Activated naive CD8-positive, alpha-beta T cell treated with anti-CD3 and anti-CD28 coated beads, Interleukin-2, amount 50 U/mL, for 24 hours (primary cell): Measurements from ENCODE around the gene TAOK2.

Experiments
- ATAC-seq: fragments of 150-1000 bp; cut with Tn5 transposase; one replicate; pipeline ENCODE4 v1.10.0; 2021
- DNase-seq: peaks from one replicate; pipeline ENCODE4 v3.0.0; 2021
- H3K27ac Mint-ChIP-seq: one replicate; pipeline ENCODE4 v1.8.0; 2021; ENCODE audit warnings: mild to moderate bottlenecking, mixed read lengths
- H3K27me3 Mint-ChIP-seq: one replicate; pipeline ENCODE4 v1.8.0; 2021; ENCODE audit warnings: mixed read lengths
- H3K36me3 Mint-ChIP-seq: one replicate; pipeline ENCODE4 v1.8.0; 2021; ENCODE audit warnings: low read depth, mixed read lengths
- H3K4me1 Mint-ChIP-seq: one replicate; pipeline ENCODE4 v1.8.0; 2021; ENCODE audit warnings: mixed read lengths
- H3K4me3 Mint-ChIP-seq: one replicate; pipeline ENCODE4 v1.8.0; 2021; ENCODE audit warnings: mild to moderate bottlenecking, moderate library complexity, mixed read lengths
- H3K9me3 Mint-ChIP-seq: one replicate; pipeline ENCODE4 v1.8.0; 2021; ENCODE audit warnings: mixed read lengths

The TAOK2 gene

DNA sequence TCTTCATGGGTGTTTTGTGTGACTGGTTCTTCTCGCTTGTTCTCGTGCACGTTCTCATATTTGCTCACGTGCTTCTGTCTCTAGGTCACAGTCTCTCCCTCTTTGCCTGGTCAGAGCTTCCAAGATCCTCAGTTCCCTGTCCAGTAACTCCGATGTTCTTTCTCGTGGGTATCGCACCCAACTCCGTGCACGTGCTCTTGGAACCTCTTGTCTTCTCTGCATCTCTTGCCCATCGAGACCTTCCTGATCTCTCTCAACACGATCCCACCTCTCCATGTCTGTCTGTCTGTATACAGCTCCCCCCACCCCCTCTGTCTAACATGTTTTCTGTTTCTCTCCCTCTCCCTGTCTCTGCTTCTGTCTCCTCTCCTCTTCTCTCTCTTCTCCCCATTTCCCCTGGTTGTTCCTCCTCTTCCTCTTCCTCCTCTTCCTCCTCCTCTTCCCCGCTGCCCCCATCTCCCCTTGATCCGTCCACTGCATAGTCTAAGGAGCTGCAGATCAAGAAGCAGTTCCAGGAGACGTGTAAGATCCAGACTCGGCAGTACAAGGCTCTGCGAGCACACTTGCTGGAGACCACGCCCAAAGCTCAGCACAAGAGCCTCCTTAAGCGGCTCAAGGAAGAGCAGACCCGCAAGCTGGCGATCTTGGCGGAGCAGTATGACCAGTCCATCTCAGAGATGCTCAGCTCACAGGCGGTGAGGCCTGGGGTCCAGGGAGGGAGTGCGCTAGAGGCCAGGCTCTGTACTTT lies 15.6 kb downstream of the TAOK2 start:
- no peak overlapping the region for H3K4me3 Mint-ChIP-seq
- H3K4me1 Mint-ChIP-seq, result peaks cover 5% of the 10 kb centered on the region
- DNase-seq (no peak), ATAC-seq (no peak)
- H3K27ac Mint-ChIP-seq, result no peak overlapping the region
- peaks cover 22% of the 10 kb centered on the region for H3K36me3 Mint-ChIP-seq
- H3K27me3 Mint-ChIP-seq, result no peaks in the 10 kb centered on the region
- H3K9me3 Mint-ChIP-seq, result no peaks in the 10 kb centered on the region

DNA sequence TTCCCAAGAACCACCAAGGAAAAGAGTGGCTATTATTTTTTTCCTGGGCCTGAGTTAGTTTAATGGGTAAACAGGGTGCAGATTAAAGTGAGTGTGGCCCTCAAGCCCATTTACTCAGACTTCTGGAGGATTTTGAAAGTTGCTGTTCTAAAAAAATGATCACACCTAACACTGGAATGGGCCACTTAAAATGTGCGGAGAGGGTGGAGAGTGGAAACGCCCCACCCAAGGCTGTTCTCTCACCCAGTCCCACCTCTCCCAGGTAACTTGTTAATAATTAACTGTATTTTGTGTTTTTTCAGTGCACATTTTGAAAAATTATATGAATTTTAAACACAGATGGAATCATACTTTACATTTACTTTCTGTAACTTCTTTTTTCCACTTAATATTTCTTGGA lies 16.4 kb downstream of the TAOK2 start:
- ATAC-seq (no peak), DNase-seq (no peak)
- H3K36me3 Mint-ChIP-seq, result peaks cover 22% of the 10 kb centered on the region
- peaks cover 12% of the 10 kb centered on the region for H3K4me1 Mint-ChIP-seq
- no peaks in the 10 kb centered on the region for H3K9me3 Mint-ChIP-seq
- H3K27ac Mint-ChIP-seq, result no peak overlapping the region
- no peak overlapping the region for H3K4me3 Mint-ChIP-seq
- no peaks in the 10 kb centered on the region for H3K27me3 Mint-ChIP-seq

DNA sequence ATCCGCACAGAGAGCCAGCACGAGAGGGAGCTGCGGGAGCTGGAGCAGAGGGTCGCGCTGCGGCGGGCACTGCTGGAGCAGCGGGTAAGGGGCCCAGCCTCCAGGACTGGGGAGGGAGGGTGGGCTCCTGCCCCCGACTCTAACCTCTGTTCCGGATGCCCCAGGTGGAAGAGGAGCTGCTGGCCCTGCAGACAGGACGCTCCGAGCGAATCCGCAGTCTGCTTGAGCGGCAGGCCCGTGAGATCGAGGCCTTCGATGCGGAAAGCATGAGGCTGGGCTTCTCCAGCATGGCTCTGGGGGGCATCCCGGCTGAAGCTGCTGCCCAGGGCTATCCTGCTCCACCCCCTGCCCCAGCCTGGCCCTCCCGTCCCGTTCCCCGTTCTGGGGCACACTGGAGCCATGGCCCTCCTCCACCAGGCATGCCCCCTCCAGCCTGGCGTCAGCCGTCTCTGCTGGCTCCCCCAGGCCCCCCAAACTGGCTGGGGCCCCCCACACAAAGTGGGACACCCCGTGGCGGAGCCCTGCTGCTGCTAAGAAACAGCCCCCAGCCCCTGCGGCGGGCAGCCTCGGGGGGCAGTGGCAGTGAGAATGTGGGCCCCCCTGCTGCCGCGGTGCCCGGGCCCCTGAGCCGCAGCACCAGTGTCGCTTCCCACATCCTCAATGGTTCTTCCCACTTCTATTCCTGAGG lies 17.4 kb downstream of the TAOK2 start:
- H3K27me3 Mint-ChIP-seq, result no peaks in the 10 kb centered on the region
- DNase-seq, result no peak
- no peak overlapping the region for H3K27ac Mint-ChIP-seq
- ATAC-seq, result no peak
- H3K9me3 Mint-ChIP-seq, result no peaks in the 10 kb centered on the region
- no peak overlapping the region for H3K4me3 Mint-ChIP-seq
- peaks cover 21% of the 10 kb centered on the region for H3K4me1 Mint-ChIP-seq
- peaks cover 22% of the 10 kb centered on the region for H3K36me3 Mint-ChIP-seq

DNA sequence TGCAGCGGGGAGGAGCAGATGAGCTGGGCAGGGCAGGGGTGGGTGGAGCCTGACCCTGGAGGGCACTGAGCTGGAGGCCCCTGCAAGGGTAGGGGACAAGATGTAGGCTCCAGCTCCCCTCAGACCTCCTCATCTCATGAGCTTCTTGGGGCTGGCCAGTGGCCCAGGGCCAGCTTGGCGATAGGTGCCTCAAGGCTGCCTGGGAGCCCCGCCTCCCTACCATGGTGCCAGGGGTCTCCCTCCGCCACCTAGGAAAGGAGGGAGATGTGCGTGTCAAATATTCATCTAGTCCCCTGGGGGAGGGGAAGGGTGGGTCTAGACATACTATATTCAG lies 17.9 kb downstream of the TAOK2 start:
- DNase-seq, result no peak
- H3K4me3 Mint-ChIP-seq, result no peak overlapping the region
- no peak overlapping the region for H3K27ac Mint-ChIP-seq
- peaks cover 21% of the 10 kb centered on the region for H3K4me1 Mint-ChIP-seq
- H3K36me3 Mint-ChIP-seq, result peaks cover 26% of the 10 kb centered on the region
- H3K27me3 Mint-ChIP-seq, result no peaks in the 10 kb centered on the region
- ATAC-seq, result no peak
- H3K9me3 Mint-ChIP-seq, result no peaks in the 10 kb centered on the region

DNA sequence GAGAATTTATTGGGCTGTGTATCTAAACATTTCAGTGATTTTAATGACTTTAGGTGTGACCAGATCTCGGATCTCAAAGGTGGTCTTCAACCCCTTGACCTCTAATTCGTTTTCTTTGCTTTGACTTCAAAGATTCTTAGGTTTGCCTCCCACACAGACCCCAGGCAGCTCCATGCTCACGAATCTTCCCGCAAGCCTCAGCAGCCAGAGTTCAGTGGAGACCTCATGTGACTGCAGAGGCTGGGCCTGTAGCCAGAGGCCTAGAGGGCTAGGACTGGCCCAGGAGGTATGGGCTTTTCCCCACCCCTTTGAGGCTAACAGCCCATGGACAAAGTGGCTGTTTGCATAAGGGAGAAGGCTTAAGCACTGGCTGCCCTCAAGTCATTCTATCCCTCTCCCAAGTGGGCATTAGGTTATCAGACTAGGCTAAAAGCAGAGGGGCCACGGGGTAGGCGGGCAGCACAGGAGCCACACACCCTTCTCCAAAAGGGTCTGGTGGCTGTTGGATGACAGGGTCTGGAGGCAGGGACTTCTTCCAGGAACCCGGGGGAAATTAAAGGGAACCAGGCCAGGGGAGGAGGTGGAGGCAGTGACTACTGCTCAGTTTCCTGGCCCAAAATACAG lies 18.8 kb downstream of the TAOK2 start:
- H3K36me3 Mint-ChIP-seq, result peaks cover 30% of the 10 kb centered on the region
- H3K27me3 Mint-ChIP-seq, result no peaks in the 10 kb centered on the region
- no peak overlapping the region for H3K27ac Mint-ChIP-seq
- H3K4me1 Mint-ChIP-seq, result peaks cover 26% of the 10 kb centered on the region
- no peak for DNase-seq
- no peak overlapping the region for H3K4me3 Mint-ChIP-seq
- no peaks in the 10 kb centered on the region for H3K9me3 Mint-ChIP-seq
- no peak for ATAC-seq

DNA sequence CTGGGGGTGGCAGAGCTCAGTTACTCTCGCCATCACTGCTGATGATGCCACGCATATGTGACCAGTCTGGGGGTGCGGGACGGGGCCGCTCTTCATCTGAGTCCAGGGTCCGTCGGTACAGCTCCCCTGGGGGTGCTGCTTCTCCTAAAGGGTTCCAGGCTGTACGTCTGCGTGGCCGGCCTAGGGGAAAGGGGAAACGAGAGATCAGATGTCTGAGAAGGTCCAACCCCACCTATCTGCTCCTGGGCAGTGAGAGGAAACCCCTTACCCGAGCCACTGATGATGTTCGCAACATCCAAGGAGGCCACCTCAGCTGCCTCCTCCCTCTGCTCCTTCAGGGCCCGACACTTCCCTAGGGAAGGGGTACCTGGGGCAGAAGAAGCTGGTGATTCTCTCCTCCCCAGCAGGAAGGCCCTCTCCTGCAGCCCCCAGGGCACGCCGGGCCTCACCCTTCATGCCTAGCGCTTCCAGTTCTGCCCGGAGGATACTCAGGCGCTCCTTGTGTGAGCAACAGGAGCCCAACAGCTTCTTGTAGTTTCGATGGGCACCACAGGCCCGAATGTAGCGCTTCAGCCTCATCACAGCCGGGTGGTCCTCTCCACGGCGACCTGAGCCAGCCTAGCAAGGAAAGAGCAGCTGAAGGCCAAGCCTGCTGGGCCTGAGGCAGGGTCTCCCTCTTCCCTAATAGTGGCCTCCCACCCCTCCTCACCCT lies 19.7 kb downstream of the TAOK2 start:
- H3K9me3 Mint-ChIP-seq, result no peaks in the 10 kb centered on the region
- peaks cover 35% of the 10 kb centered on the region for H3K36me3 Mint-ChIP-seq
- peak overlapping the region; percentile 97 for H3K4me3 Mint-ChIP-seq
- no peak overlapping the region for H3K27ac Mint-ChIP-seq
- DNase-seq (no peak), ATAC-seq (no peak)
- peaks cover 31% of the 10 kb centered on the region for H3K4me1 Mint-ChIP-seq
- H3K27me3 Mint-ChIP-seq, result no peaks in the 10 kb centered on the region

DNA sequence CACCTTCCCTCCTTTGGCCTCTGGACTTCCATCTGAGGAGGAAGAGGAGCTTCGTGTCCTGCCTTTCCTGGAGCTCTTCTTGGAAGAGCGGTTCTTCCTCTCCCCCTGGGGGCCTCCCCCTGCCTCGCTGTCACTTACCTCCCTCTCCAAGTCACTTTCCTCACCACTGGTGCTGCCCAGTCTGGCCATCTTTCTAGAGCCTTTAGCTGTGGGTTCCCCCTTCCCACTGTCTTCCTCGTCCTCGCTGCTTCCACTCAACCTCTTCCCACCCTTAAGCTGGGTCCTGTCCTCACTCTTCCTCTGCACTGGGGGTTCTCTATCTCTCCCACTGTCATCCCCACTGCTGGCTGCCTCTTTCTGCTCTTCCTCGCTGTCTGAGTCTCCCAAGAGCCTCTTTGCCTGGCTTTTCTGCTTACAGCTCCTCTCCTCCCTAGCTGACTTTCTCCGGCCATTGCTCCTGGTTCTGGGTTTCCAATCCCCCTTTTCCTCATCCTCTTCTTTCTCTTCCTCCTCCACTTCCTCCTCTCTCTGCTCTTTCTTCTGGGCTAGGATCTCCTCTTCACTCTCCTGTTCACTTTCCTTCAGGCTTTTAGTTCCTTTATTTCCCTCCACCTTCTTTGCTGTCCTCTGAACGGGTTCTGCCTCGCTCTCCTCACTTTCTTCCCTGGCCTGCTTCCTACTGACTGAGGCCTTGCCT lies 20.4 kb downstream of the TAOK2 start:
- DNase-seq, result no peak
- peaks cover 35% of the 10 kb centered on the region for H3K36me3 Mint-ChIP-seq
- H3K27me3 Mint-ChIP-seq, result no peaks in the 10 kb centered on the region
- H3K27ac Mint-ChIP-seq, result peak overlapping the region; percentile 99
- H3K4me1 Mint-ChIP-seq, result peaks cover 33% of the 10 kb centered on the region
- no peak for ATAC-seq
- H3K9me3 Mint-ChIP-seq, result no peaks in the 10 kb centered on the region
- H3K4me3 Mint-ChIP-seq, result peak overlapping the region; percentile 97

DNA sequence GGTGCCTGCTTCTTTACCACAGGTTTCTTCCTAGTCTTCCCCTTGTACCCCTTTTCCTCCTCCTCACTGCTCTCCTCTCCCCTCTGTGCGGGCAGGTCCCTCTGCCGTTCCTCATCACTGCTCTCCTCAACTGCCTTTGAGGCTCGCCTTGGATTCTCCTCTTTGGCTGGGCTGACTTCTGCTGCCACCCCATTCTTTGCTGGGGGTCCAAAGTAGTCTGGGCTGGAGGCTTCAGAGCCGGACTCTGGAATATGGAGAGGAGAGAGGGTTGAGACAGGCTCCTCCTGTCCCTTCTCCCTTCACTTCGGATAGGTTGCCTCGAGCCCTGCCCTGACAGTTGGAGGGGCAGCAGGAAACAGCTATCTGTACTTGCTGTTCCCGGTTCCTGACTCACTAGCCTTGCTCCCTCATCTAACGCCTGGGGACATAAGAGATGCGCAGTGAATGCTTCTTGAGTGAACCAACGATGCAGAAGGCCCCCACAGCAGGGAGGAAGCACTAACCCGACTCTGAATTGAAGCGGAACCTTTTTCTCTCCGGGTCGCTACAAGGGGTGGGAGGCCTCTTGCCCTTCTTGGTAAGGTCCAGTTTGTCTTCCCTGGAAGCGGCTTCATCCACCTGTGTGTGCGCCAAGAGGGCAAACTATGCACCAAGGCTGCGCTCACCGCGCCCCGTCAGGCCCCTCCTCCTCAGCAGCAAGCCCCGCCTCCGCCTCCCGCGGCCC lies 21.1 kb downstream of the TAOK2 start:
- peak overlapping the region; percentile 99 for H3K27ac Mint-ChIP-seq
- peaks cover 33% of the 10 kb centered on the region for H3K4me1 Mint-ChIP-seq
- DNase-seq (peak; percentile 79), ATAC-seq (peak; percentile 41)
- H3K4me3 Mint-ChIP-seq, result peak overlapping the region; percentile 97
- peaks cover 30% of the 10 kb centered on the region for H3K36me3 Mint-ChIP-seq
- H3K27me3 Mint-ChIP-seq, result no peaks in the 10 kb centered on the region
- no peaks in the 10 kb centered on the region for H3K9me3 Mint-ChIP-seq

DNA sequence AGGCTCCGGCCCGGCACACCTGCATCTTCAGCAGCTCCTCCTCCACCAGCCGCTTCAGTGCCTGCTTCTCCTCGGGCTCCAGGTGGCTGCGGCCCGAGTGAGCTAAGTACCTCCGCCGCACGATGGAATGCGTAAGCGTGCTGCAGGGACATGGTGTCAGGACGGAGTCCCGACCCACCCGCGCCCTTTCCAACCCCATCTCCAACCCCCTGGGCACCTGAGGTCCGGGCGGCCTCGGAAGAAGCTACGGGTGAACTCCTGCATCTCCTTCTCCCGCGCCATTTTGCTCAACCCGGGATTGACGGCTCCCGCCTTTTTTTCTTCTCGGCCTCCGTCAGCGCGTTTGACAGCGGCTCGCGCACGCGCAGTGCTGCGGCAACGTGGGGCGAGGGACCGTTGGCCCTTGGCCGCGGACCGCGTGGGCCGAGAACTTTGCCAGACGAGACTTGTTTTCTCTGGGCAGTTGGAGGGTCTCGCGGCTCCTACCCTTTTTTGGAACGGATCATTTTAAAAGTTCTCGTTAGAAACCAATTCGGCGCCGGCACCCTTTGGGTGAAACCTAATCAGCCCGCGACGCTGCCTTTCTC lies 21.7 kb downstream of the TAOK2 start, which contains the start of gene HIRIP3:
Gene HIRIP3 (minus strand): TSS at position 294 of the 587 bp plus-strand sequence. CDS start 12 bp downstream, at position 282.
- DNase-seq, result peak; percentile 92
- no peaks in the 10 kb centered on the region for H3K9me3 Mint-ChIP-seq
- peaks cover 28% of the 10 kb centered on the region for H3K36me3 Mint-ChIP-seq
- peak within 1 kb of the TSS; percentile 97 for H3K4me3 Mint-ChIP-seq
- H3K4me1 Mint-ChIP-seq, result peaks cover 33% of the 10 kb centered on the region
- peak; percentile 44 for ATAC-seq
- H3K27me3 Mint-ChIP-seq, result no peaks in the 10 kb centered on the region
- peak within 1 kb of the TSS; percentile 99 for H3K27ac Mint-ChIP-seq

DNA sequence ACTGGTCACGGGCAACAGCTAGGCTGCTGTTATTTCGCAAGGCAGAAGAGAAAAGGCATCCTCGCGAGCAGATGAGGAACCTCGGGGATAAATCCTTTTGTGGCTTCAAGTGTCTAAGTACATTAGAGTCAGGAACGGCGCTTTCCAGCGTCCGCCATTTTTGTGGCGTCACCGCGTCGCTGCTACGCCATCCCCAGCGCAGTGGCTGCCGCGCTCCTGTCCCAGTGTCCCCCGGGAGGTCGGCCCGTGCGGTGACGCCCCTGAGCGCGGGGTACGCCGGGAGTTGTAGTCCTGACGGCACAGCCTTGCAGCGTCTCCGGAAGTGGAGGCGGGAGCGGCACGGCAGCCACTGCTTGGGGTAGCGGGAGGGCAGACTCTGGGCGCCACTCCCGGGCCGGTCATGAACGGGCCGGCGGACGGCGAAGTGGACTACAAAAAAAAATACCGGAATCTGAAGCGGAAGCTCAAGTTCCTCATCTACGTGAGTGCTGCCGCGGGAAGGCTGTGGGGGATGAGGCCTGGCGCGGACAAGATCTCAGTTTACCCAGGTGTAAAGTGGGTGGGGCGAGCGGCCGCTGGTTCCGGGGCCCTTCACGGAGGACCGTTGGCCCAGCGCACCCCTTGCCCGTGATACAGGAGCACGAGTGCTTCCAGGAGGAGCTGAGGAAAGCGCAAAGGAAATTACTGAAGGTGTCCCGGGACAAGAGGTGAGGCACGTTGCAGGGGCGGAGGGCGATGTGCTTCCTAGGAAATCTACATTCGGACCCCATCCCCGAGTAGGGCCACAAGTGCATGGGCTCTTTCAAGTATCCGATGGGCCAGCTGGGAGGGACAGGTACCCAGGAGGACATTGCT lies 22.5 kb downstream of the TAOK2 start, which contains the start of gene INO80E:
Gene INO80E (plus strand): TSS at position 331 of the 855 bp plus-strand sequence. CDS start 70 bp downstream, at position 401.
- Mint-ChIP-seq H3K27me3 (no peaks in the 10 kb centered on the region), H3K4me3 (peak within 1 kb of the TSS; percentile 97), H3K27ac (peak within 1 kb of the TSS; percentile 99), H3K4me1 (peaks cover 33% of the 10 kb centered on the region), H3K9me3 (no peaks in the 10 kb centered on the region), H3K36me3 (peaks cover 25% of the 10 kb centered on the region)
- DNase-seq (peak; percentile 99), ATAC-seq (peak; percentile 97)

DNA sequence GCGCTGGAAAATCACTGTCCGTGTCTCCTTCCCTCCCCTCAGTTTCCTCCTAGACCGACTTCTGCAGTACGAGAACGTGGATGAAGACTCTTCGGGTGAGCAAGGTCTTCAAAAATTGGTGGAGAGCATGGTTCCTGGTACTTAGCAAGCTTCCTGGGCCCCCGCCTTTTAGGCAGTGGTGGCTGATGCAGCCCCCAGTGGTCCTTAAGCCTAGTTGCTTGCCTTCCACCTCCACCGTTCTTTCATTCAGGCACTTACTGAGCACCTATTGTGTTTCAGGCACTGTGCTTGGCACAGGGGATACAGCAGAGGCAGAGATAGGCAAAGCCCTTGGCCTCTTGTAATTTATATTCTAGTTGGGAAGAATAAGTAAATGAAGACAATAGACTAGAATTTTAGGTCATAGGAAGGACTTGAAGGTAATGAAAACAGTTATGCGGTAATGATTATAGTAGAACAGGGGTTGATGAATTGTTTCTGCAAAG lies 23.1 kb downstream of the TAOK2 start:
- H3K27me3 Mint-ChIP-seq, result no peaks in the 10 kb centered on the region
- H3K4me1 Mint-ChIP-seq, result peaks cover 33% of the 10 kb centered on the region
- peaks cover 25% of the 10 kb centered on the region for H3K36me3 Mint-ChIP-seq
- ATAC-seq (no peak), DNase-seq (no peak)
- H3K27ac Mint-ChIP-seq, result peak overlapping the region; percentile 99
- peak overlapping the region; percentile 97 for H3K4me3 Mint-ChIP-seq
- no peaks in the 10 kb centered on the region for H3K9me3 Mint-ChIP-seq

DNA sequence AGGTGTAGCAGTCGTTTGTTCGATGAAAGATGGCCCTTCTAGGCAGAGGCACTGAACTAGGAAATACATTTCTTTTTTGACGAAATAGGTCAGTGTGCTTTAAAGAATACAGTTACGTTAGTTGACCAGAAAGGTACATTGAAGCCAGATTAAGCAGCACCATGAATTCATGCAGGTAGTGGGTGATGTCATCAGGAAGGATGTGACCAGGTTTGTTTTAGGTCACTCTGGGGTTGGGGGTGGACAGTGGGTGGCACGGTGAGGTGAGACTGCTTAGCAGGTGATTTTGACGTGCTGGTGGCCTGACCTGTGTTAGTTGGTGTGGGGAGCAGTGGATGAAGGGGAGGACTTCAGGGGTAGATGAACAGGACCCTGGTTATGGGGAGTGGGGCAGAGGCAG lies 25.9 kb downstream of the TAOK2 start:
- Mint-ChIP-seq H3K27me3 (no peaks in the 10 kb centered on the region), H3K9me3 (no peaks in the 10 kb centered on the region), H3K27ac (no peak overlapping the region), H3K4me3 (no peak overlapping the region), H3K36me3 (peaks cover 22% of the 10 kb centered on the region), H3K4me1 (peaks cover 25% of the 10 kb centered on the region)
- DNase-seq, result no peak
- no peak for ATAC-seq
